Activated CD4-positive, alpha-beta T cell treated with anti-CD3 and anti-CD28 coated beads, Interleukin-2, Interleukin-4, amounts not matched to agents 100 ng/mL and 50 ng/mL, durations not matched to agents 16 hours and 8 hours (primary cell): Measurements from ENCODE around the gene SLC23A1.
"Not testable (repeated sequence)": the region's sequence is repeated elsewhere in the genome, so short reads cannot be mapped to it uniquely, and the experiment has no call there.

Experiments used
- DNase-seq: peaks from one replicate; pipeline ENCODE4 v3.0.0-alpha.2; 2020; ENCODE audit warnings: low spot score

Gene SLC23A1

DNA sequence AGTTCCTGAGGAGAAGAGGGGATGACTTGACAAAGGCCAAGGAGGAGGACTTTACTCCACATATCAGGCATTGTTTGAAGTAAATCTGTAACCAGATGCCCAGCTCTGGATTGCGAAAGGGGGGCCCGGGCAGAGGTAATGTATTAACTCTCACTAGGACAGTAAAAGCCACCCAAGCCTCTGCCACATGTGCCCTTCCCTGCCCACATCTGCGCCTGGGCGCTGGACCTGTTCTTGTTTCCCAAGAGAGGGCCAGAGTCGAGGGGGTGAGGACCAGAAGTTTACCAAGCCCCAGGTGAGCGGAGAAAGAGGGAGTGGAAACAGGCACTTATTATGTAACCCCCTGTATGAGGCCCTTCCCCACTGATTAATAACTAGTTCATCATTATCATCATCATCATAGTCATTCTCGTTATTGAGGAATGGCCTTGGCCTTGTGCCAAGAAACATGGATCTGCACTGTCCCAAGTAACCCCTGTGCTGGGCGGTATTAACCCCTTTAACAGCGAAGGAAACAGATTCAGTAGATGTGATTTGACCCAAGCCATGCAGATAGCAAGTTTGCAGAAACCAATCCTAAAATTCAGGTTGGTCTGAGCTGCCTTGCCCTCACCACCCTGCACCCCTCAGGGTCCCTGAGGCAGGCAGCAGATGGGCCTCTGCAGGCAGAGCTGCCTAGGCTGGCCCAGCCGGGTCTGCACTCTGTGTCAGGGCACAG is at the start of gene SLC23A1:
TSS of gene SLC23A1 (minus strand) at position 23 of the 718 bp plus-strand sequence. CDS start 44 bp downstream, outside the sequence.
- no peak for DNase-seq

DNA sequence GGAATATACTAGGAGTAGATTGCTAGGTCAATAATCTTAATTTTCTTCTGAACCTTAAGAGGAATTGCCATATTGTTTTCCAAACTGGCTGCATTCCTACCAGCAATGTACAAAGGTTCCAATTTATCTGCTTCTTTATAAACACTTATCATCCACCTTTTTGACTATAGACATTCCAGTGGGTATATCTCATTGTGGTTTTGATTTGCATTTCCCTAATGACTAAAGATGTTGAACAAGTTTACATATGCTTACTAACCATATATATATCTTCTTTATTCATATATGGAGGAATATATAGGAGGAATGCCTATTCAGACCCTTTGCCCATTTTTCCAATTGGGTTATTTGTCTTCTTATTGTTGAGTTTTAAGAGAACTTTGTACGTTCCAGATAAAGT is 48.6 kb upstream of the SLC23A1 start:
- no peak for DNase-seq

DNA sequence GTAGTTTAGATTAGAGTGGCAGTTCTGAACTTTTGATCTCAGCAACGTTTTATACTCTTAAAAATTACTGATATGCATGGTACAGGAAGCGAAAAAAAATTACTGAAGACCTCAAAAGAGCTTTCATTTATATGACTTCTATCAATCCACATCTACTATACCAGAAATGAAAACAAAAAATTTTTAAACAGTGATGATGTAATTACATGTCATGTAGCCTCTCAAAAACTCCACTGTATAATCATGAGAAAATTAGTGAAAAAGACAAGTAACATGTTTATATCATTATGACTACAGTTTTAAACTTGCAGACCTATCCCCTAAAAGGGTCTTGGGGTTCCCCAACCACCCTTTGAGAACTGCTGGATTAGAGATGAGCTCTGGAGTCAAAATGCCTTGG is 46.9 kb upstream of the SLC23A1 start:
- no peak for DNase-seq

DNA sequence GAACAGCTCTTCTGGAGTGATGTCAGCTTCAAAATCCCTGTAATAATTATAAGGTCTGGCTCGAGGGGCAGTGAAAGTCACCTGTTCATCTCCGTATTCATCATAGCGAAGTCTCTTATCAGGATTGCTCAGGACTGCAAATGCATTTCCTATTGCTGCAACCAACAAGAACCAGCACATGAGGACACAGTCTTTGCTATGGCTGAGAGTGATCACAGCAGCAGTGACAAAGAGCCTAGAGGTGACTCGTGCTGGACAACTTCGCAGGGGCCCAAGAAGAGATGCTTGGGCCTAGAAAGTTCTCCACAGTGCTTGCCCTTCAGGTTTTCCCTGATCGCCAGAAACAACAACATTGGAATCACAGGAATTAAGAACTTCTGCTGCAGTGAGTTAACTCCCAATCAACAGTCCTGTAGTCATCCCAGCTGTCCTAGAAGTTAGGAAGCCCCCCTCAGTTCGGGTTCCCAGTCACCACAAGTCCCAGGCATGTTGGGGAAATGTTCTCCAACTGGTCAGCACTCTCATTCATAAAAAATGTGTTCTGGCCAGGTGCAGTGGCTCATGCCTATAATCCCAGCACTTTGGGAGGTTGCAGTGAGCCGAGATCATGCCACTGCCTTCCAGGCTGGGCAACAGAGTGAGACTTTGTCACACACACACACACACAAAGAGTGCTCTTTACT is 43.2 kb upstream of the SLC23A1 start:
- no peak for DNase-seq

DNA sequence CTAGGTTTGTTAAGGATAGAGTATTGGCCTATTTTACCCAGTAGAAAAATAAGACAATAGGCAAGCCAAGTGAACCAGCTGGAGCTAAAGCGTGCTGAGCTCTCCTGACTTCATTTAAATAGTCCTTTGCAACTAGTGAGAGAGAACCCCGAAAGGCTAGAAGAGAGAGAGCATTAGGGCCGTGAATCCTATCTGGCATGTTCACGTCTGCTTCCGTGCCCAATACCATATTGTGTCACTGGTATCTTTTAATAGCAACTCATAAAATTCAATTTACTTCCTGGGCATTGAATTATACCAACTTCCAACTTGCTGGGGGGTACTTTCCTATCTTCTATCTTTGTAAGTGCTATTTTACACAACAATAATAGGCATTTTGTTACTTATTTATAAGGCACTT is 42.4 kb upstream of the SLC23A1 start:
- no peak for DNase-seq

DNA sequence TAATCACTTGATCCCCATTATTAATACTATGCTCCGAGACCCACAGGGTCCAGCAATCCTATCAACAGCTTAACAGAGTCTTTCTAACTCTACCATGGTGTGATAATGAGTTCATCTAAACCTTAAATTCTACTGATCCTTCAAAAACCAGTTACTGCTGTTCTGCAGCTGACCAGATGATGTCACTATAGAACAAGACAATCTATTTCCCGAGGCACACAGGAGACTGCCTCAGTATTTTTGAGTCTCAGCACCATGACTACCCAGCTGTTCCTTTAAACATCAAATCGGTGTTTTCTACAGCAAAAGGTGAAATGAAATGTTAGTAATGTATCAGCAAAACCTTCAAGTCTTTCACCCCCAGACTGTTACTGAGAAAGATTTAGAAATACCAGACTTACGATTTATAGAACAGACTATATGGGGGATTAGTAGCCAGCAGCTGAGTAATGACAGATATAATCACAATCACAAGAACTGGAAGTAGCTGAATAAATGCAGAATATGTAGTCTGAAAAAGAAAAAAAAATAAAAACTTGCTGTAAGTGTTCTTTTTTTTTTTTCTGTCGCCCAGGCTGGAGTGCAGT is 39.3 kb upstream of the SLC23A1 start:
- peak; percentile 85 for DNase-seq

DNA sequence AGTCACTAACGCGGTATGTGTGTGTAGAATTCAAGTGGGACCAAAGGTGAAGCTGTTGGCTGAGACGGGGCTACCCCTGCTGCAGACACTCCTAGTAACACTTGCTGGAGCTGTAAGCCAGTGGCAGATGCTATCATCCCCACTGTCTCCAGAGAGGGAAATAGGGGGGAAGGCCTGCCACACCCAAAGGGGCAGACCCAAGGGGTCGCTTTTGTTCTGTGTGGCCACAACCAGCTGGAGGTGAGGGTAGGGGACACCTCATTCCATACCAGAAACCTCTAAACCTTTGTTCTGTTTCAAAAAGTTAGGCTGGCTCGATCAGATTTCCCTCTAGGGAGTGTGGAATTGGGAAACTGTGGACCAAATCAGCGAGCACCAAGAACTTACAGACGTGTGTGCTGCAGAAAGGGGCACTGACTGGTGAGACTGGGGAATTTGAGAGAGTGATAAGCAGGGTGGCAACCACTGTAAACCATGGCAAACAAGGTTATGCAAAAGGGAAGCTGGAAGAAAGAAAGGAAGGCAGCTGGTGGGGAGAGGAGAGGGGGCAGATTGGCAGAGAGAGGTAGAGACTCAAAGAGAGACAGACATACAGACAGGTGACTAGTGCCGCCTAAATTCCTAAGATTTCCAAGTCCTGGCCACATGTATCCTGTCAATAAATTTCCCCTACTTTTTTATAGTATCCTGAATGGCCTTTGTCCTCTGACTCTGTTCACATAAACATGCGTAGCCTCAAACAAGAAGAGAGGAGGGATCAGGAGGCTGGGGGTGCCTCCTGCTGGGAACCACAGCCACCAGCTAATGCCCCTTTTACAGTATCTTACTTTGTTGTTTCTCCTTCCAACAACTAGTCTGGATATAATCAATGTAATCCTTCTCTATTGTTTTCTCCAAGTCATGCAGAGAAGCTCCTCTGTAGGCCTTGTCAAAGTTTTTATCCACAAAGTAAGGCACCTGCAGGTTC is 36.4 kb upstream of the SLC23A1 start:
- no peak for DNase-seq

DNA sequence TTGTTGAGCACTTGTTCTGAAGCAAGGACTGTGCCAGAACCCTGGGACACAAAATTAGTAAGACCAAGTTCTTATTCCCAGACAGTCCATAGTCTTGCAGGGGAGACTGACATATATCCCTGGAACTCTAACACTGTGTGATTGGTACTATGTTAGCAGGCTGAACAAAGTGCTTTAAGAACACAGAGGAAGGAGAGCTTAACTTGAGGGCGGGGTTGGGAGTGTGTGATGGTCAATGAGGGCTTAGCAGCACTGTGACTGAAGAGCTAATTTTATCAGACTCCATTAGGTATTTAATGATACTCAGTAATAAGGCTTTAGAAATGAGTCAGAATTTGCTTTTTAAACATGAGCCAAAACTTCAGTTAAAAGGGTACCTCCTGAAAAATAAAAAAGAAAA is 35.7 kb upstream of the SLC23A1 start:
- DNase-seq = no peak

DNA sequence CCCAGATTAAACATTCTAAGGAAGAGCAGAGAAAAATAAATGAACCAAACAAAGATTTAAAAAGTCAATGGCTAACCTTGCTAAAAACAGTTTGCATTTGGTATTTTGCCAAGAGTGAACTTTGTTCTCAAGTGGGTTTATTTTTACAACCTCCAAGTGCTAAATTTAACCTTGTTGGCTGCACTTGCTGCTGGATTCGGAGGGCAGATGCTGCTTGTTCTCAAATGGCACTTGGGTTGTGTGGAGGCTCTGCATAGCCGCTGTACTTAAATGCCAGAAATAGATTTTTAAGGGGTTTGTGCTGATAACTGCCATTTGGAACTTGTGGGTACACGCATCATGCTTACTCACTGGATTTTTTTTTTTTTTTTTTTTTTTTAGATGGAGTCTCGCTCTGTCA is 34.1 kb upstream of the SLC23A1 start:
- no peak for DNase-seq

DNA sequence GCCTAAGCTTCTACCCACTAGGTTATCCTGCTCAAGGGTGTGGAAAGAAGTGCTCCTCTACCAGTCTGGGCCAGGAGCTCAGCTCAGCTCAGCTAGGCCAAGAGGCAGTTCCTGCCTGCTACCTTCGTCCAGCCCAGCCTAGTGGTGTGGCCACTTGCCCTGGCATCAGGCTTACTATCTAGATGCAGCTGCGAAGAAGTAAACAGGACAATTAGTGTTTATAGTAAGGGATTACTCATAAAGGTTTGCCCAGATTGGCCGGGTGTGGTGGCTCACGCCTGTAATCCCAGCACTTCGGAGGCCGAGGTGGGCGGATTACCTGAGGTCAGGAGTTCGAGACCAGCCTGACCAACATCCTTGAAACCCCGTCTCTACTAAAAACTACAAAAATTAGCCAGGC is 33.6 kb upstream of the SLC23A1 start:
- no peak for DNase-seq

DNA sequence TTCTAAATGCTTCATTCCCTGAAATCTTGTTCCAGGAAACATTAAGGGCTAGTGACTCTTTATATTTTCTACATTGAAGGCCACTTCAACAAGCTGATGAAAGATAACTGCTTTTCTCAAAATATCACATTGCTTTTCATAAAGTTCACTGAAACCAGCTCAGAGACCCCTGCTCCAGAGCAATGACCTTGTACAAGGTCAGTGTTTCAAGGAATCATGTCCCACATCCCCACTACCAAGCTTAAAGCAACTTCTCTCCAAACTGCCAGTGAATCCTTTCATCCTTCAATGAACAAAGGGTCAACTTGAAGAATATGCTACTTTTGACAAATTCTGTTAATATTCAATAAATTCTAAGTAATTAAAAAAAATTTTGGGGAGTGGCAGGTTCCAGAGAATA is 32.8 kb upstream of the SLC23A1 start:
- DNase-seq = no peak

DNA sequence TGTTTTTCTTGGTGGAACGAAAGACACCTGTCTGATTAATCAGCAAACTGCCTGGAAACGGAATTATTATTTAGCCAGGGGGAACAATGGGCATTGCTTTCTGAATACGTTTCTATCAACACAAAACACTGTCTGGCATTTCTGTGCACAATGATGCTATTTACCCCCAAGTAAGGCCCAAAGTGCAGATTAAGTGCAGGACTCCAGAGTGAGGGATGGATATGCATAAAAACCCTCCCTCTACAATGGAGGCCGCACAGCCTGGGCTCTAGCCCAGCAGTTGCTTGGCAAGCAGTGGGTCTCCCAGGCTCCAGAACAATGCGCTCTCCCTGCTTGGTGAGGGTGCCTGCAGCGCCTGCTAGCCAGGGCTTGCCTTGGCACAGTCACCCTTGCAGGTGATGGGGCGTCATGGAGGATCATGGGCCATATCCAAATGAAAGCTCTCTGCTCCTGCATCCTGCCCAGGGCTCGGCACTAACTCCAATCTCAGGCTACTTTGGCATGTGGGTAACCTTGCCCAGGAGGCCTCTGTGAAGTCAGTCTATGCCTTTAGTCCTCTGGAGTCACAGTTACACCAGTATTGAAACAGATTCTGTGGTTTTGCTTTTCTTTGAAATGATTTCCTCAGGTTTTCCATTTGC is 32.2 kb upstream of the SLC23A1 start:
- peak; percentile 81 for DNase-seq

DNA sequence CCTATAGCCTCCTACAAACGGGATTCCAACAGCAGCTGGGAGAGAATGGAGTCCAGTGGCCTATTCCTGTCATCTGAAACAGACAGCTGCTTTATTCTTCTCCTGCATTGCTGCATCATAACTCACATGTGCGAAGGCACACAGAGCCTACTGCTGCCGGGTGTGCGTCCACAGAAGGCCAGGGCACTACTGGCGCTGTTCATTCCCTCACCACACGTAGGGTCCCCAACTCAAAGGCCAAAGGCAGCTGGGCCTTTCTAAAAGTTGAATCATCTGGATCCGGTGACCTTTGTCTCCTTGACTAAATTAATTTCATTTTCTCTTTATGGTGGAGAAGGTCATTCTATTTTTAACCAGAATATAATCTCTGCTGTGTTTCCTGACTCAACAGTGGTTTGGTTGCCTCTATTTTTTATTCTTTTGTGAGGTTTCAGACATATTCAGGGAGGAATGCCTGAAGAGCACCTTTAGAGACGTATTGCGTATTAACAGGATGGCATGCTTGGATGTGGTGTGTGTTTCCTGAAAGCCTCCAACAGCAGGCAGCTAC is 31.6 kb upstream of the SLC23A1 start:
- DNase-seq = no peak

DNA sequence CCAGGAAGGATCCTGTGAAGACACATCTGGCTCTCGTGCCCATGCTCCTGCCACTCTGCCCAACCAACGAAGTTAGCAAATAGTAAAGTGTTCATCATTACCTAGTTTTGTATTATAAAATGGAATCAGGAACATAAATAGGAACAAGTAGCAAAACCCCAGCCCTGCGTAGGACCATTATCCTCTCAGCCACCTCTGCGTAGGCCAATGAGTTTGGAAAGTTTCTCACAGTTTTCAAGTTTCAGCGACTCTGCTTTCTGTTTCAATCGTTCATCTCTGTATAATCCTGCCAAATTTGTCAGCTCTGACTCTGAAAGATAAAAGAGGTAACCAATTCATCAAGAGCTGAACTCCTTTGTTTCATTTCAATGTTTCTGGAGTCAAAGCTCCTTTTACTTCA is 30.9 kb upstream of the SLC23A1 start:
- DNase-seq = no peak

DNA sequence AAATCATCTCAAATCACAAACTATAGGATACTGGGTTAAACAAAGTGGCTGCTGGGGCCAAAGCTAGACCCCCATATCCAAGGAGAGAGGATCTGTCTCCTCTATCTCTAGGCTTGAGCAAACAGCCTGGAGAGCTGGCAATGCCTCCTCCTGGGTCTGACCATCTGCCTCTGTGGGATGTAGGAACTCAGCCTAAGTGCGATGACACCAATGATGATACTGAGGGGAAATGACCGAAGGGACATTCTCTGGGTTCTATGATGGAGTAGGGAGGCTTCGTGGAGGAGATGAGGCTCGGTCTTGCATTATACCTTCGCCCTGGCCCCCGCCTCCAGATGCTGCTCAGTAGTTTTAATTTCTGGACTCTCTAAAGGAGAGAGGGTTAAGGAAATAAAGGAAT is 30.1 kb upstream of the SLC23A1 start:
- no peak for DNase-seq

DNA sequence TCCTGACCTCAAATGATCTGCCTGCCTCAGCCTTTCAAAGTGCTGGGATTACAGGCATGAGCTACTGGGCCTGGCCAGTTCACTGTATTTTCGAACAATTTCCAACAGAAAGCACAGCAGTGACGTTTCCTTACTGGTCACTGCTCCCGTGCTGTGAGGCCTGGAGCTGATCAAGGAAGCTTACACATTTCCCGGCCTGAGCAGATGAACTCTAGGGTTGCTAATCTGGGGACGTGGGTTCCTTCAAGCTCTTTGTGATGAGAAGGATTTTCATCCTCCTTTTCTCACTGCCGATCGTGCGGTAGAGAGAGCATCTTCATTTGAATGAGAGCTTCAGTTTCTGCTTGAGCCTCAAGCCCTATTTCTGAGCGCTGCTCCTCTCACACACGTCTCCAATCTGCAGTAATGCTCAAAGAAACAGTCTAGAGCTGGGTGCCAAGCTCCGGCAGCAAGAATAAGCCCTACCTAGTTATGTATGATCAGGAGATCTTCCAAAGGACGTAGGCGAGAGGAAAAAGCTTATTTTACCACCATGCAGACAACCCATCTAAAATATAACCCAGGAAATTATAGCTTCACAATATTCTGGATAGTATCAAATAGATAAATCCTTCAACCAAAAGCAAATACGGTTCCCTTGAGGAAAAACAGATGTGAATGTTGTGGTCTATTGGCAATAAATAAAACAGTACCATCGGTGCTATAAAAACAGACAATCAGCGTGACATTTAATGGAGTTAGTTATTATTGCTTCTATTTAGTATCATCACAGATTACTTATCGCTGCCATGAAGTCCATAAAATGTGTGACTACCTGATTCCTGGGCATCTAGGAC is 28.1 kb upstream of the SLC23A1 start:
- no peak for DNase-seq

DNA sequence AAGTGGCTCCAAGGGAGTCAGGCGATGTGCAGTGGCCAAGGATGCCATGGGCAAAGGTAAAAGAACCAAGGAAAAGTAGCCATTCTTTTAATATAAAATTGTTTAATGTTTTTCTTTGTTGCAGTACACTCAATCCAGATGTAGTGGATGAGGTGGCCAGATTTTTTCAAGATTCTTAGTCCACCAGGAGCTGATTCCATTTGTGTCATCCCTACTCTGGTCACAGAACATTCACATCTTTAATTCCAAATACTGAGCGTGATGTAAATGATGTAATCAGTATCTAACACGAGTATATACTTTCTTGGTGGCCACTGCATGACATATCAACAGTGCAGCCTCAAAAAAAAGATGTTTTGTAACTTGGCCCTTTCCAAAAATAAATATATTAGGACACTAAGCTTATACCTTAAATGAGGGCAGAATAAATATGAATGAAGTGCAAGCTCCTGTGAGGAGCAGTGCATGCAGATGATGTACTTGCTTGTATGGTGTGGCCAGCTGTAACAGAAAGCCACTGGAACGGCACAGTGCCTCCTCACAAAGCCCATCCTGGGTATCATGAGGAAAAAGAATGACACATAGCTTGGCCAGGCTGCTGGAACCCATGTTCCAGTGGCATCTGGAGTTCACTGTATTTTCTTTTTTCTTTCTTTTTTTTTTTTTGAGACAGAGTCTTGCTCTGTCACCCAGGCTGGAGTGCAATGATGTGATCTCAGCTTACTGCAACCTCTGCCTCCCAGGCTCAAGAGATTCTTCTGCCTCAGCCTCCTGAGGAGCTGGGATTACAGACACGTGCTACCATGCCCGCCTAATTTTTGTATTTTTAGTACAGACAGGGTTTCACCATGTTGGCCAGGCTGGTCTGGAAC is 27.3 kb upstream of the SLC23A1 start:
- DNase-seq = no peak

DNA sequence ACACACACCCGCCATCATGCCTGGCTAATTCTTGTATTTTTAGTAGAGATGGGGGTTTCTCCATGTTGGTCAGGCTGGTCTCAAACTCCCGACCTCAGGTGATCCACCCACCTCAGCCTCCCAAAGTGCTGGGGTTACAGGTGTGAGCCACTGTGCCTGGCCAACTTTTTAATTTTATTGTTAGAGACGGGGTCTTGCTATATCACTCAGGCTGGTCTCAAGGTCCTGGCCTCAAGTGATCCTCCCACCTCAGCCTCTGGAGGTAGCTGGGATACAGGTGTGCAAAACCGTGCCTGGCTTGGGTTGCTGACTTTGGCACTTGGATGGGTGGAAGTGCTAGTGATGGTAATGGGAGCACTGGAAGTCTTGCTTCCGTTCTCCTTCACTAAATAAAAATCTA is 26.0 kb upstream of the SLC23A1 start:
- DNase-seq = not testable (repeated sequence)

DNA sequence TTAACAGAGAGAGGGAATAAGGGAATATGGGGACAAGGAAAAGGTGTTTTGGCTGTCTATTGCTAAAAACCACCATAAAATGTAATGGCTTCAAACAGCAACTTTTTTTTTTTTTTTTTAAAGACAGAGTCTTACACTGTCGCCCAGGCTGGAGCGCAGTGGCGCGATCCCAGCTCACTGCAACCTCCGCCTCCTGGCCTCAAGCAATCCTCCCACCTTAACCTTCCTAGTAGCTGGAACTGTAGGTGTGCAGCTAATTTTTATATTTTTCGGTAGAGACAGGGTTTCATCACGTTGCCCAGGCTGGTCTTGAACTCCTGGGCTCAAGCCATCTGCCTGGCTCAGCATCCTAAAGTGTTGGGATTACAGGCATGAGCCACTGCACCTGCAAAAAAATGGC is 25.1 kb upstream of the SLC23A1 start:
- no peak for DNase-seq

DNA sequence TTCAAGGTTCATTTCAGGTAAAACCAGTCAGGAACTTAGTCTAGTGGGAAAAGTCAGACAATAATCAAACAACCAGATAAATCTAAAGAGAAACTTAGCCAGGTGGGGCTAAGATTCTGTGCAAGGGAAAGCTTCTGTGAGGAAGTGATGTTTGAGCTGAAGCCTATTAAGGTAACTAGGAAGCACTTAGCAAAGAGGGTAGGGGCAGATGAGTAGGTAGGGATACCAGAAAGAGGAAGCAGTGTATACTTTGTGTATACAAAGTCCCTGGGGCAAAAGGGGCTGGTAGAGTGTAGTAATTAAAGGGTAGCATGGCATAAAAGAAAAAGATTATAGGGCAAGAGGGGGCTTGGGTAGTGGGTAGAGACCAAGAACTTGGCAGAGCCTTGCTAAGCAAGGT is 24.4 kb upstream of the SLC23A1 start:
- no peak for DNase-seq
